SK-N-SH (cell line): ENCODE measurements around the gene ACKR3. TPM values are rescaled to one million over a fixed set of nuclear protein-coding genes. Genes with fewer than 3 reads are reported as not detected.

Experiments used
- CTCF ChIA-PET: fragments of 300-600, 350-600 bp; formaldehyde crosslinking; extraction: SDS; loops from one replicate; lab custom pipeline; 2021; lab: Yijun Ruan, JAX
- POLR2A ChIA-PET: fragments of 350-600 bp; sonication (Branson Sonifier 250); formaldehyde crosslinking; extraction: SDS; loops from one replicate; lab custom pipeline; 2020; ENCODE audit warnings: antibody characterized with exemption, inconsistent platforms; lab: Yijun Ruan, JAX
- DNase-seq: peaks from one replicate; pipeline ENCODE4 v3.0.0; 2012
- H2AFZ ChIP-seq: fragments of 200-600 bp; sonication (generic); 2 replicates; pipeline ENCODE4 v1.8.1; 2016; ENCODE audit warnings: antibody characterized with exemption, mild to moderate bottlenecking, low read depth
- H3F3A ChIP-seq: fragments of 200-600 bp; sonication (generic); replicated peaks from 2 replicates; pipeline ENCODE3; 2016; ENCODE audit warnings: antibody characterized with exemption, mild to moderate bottlenecking; ENCODE audit not compliant: insufficient read depth
- H3K27ac ChIP-seq, 2 experiments: fragments of 200-500 bp in 1 of 2; fragments of 200-600 bp in 1 of 2; sonication (Bioruptor generic) in 1 of 2; sonication (generic), shearing (Covaris generic) in 1 of 2; 2 replicates each; pipeline versions ENCODE4 v1.5.1 to v1.6.1; 2014 to 2016; ENCODE audit warnings: low read depth in 2 of 2, inconsistent platforms in 1 of 2, low read length in 1 of 2, mild to moderate bottlenecking in 1 of 2, mixed read lengths in 1 of 2
- H3K27me3 ChIP-seq: fragments of 200-600 bp; sonication (generic), shearing (Covaris generic); 2 replicates; pipeline ENCODE4 v1.6.1; 2016; ENCODE audit warnings: mixed run types; ENCODE audit not compliant: insufficient read depth
- H3K36me3 ChIP-seq, 2 experiments: fragments of 200-500 bp in 1 of 2; fragments of 200-600 bp in 1 of 2; sonication (Bioruptor generic) in 1 of 2; sonication (generic) in 1 of 2; replicated peaks in 1 of 2; 2 replicates each; pipeline versions ENCODE3 to v1.5.1; 2014 to 2016; ENCODE audit warnings: low read length in 1 of 2, mild to moderate bottlenecking in 1 of 2; ENCODE audit not compliant: insufficient read depth in 2 of 2, control insufficient read depth in 1 of 2
- H3K4me1 ChIP-seq, 2 experiments: fragments of 200-500 bp in 1 of 2; fragments of 200-600 bp in 1 of 2; sonication (Bioruptor generic) in 1 of 2; sonication (generic), shearing (Covaris generic) in 1 of 2; 2 replicates each; pipeline versions ENCODE4 v1.5.1 to v1.6.1; 2014 to 2016; ENCODE audit warnings: low read depth in 1 of 2, low read length in 1 of 2, mixed run types in 1 of 2; ENCODE audit not compliant: insufficient read depth in 2 of 2, control insufficient read depth in 1 of 2
- H3K4me2 ChIP-seq: fragments of 200-600 bp; sonication (generic), shearing (Covaris generic); 2 replicates; pipeline ENCODE4 v1.6.1; 2017; ENCODE audit warnings: mixed run types
- H3K4me3 ChIP-seq, 2 experiments: fragments of 200-500 bp in 1 of 2; fragments of 200-600 bp in 1 of 2; sonication (Bioruptor generic) in 1 of 2; sonication (generic), shearing (Covaris generic) in 1 of 2; 2 replicates each; pipeline versions ENCODE4 v1.5.1 to v1.8.1; 2014 to 2016; ENCODE audit warnings: low read depth in 2 of 2, inconsistent platforms in 1 of 2, low read length in 1 of 2, mild to moderate bottlenecking in 1 of 2, mixed read lengths in 1 of 2, moderate library complexity in 1 of 2
- H3K79me2 ChIP-seq: fragments of 200-600 bp; sonication (generic); 2 replicates; pipeline ENCODE4 v1.8.1; 2017; ENCODE audit warnings: mild to moderate bottlenecking; ENCODE audit not compliant: insufficient read depth
- H3K9ac ChIP-seq: fragments of 200-600 bp; sonication (generic); 2 replicates; pipeline ENCODE4 v1.6.1; 2017; ENCODE audit warnings: mixed run types
- H3K9me2 ChIP-seq: fragments of 200-600 bp; sonication (generic); 2 replicates; pipeline ENCODE4 v1.6.1; 2017; ENCODE audit warnings: mixed run types
- H3K9me3 ChIP-seq: fragments of 200-600 bp; sonication (generic); 2 replicates; pipeline ENCODE4 v1.6.1; 2017; ENCODE audit warnings: mixed run types, mild to moderate bottlenecking, moderate library complexity
- H4K20me1 ChIP-seq: fragments of 200-600 bp; sonication (generic); 2 replicates; pipeline ENCODE4 v1.6.1; 2017; ENCODE audit warnings: mild to moderate bottlenecking, mixed run types; ENCODE audit not compliant: insufficient read depth
- CTCF ChIP-seq: fragments of 200-600 bp; sonication (generic); IDR thresholded peaks from 2 replicates; pipeline ENCODE4 v1.6.1; 2017; ENCODE audit warnings: antibody characterized with exemption, mild to moderate bottlenecking, moderate library complexity
- ELF1 ChIP-seq: IDR thresholded peaks from 2 replicates; pipeline ENCODE4 v1.4.0; 2012
- EZH2phosphoT487 ChIP-seq: fragments of 200-600 bp; sonication (generic); IDR thresholded peaks from 2 replicates; pipeline ENCODE4 v1.6.1; 2017; ENCODE audit warnings: low read depth, mixed run types, mild to moderate bottlenecking, antibody characterized with exemption, moderate library complexity, borderline replicate concordance
- FOSL2 ChIP-seq: IDR thresholded peaks from 2 replicates; pipeline ENCODE4 v1.4.0; 2012; ENCODE audit warnings: low read depth, mild to moderate bottlenecking, moderate library complexity, borderline replicate concordance
- GABPA ChIP-seq: IDR thresholded peaks from 2 replicates; pipeline ENCODE4 v1.4.0; 2012; ENCODE audit warnings: low read depth, mild to moderate bottlenecking
- GATA2 ChIP-seq: sonication (generic); formaldehyde crosslinking; IDR thresholded peaks from 2 replicates; pipeline ENCODE4 v1.5.0; 2020; ENCODE audit warnings: mild to moderate bottlenecking, missing genetic modification reagents
- IRF3 ChIP-seq: fragments of 150-350 bp; IDR thresholded peaks from 2 replicates; pipeline ENCODE4 v1.6.1; 2016; ENCODE audit warnings: mild to moderate bottlenecking, low read depth, low read length
- JUND ChIP-seq: IDR thresholded peaks from 2 replicates; pipeline ENCODE4 v1.4.0; 2012
- MEF2A ChIP-seq: IDR thresholded peaks from 2 replicates; pipeline ENCODE4 v1.4.0; 2012; ENCODE audit warnings: low read depth, borderline replicate concordance
- MXI1 ChIP-seq: IDR thresholded peaks from 2 replicates; pipeline ENCODE4 v1.6.1; 2012; ENCODE audit warnings: mild to moderate bottlenecking, low read depth, low read length, improper control_type of control experiment
- NFIC ChIP-seq: IDR thresholded peaks from 2 replicates; pipeline ENCODE4 v1.4.0; 2012; ENCODE audit warnings: borderline replicate concordance
- NRF1 ChIP-seq: IDR thresholded peaks from 2 replicates; pipeline ENCODE4 v1.6.1; 2012; ENCODE audit warnings: low read depth, mild to moderate bottlenecking, low read length
- POLR2AphosphoS5 ChIP-seq: IDR thresholded peaks from 2 replicates; pipeline ENCODE4 v1.6.1; 2012; ENCODE audit warnings: low read depth, low read length
- RAD21 ChIP-seq: IDR thresholded peaks from 2 replicates; pipeline ENCODE4 v1.6.1; 2012; ENCODE audit warnings: mild to moderate bottlenecking, low read length
- RCOR1 ChIP-seq: fragments of 150-350 bp; IDR thresholded peaks from 2 replicates; pipeline ENCODE4 v1.6.1; 2017; ENCODE audit warnings: antibody characterized with exemption, low read length
- RFX5 ChIP-seq: IDR thresholded peaks from 2 replicates; pipeline ENCODE4 v1.6.1; 2012; ENCODE audit warnings: mild to moderate bottlenecking, improper control_type of control experiment, low read length
- RXRA ChIP-seq: IDR thresholded peaks from 2 replicates; pipeline ENCODE4 v1.4.0; 2012; ENCODE audit warnings: low read depth, mild to moderate bottlenecking, borderline replicate concordance
- SMC3 ChIP-seq: IDR thresholded peaks from 2 replicates; pipeline ENCODE4 v1.6.1; 2012; ENCODE audit warnings: low read depth, low read length, improper control_type of control experiment
- TAF1 ChIP-seq: IDR thresholded peaks from 2 replicates; pipeline ENCODE4 v1.6.1; 2012; ENCODE audit warnings: low read depth, mild to moderate bottlenecking, low read length, moderate library complexity, borderline replicate concordance
- TEAD4 ChIP-seq: IDR thresholded peaks from 2 replicates; pipeline ENCODE4 v1.4.0; 2012; ENCODE audit warnings: mild to moderate bottlenecking, borderline replicate concordance; ENCODE audit not compliant: insufficient read depth
- YY1 ChIP-seq: IDR thresholded peaks from 2 replicates; pipeline ENCODE4 v1.4.0; 2012; ENCODE audit warnings: low read depth, mild to moderate bottlenecking
- WGBS: methylation state at CpG from one replicate; pipeline ENCODE4 v1.1.6; 2017; ENCODE audit warnings: low lambda C conversion rate; 5-methylcytosine and 5-hydroxymethylcytosine counted together
- polyA plus RNA-seq, 3 experiments: library from polyadenylated mRNA; depleted of rRNA; stranded (reverse); fragments of >200 nt; gene quantifications; 2 replicates each; pipeline ENCODE4 v1.2.3, GENCODE V29; 2012

ACKR3 gene
- polyA plus RNA-seq, 1 of the 3 experiments (the other 2 are of a cell fraction): not detected

GRCh38 chr2:236621786-236622185 is 52.2 kb downstream of the ACKR3 start:
- Histone ChIP-seq H3K36me3 (no peaks in the 10 kb centered on the region), H3F3A (no peaks in the 10 kb centered on the region), H3K9me2 (no peaks in the 10 kb centered on the region), H2AFZ (no peak overlapping the region), H3K4me3 (no peak overlapping the region), H3K9me3 (no peaks in the 10 kb centered on the region), H3K27ac (no peak overlapping the region), H3K9ac (no peak overlapping the region), H3K4me2 (no peak overlapping the region), H3K27me3 (peaks cover 7% of the 10 kb centered on the region; the same call in 1 of the 2 replicates), H4K20me1 (no peaks in the 10 kb centered on the region), H3K79me2 (no peaks in the 10 kb centered on the region), H3K4me1 (no peaks in the 10 kb centered on the region)
- POLR2A ChIA-PET: no interaction called here
- TF ChIP-seq ELF1: no peak
- TF ChIP-seq SMC3: no peak
- no peak for TF ChIP-seq RAD21
- TF ChIP-seq RCOR1: no peak
- no peak for TF ChIP-seq MXI1
- TF ChIP-seq GABPA: no peak
- no peak for TF ChIP-seq CTCF
- no peak for TF ChIP-seq POLR2AphosphoS5
- no peak for TF ChIP-seq MEF2A
- TF ChIP-seq IRF3: no peak
- no peak for TF ChIP-seq TAF1
- TF ChIP-seq GATA2 (CRISPR knock-in tag): no peak
- TF ChIP-seq FOSL2: no peak
- TF ChIP-seq YY1: no peak
- TF ChIP-seq RXRA: no peak
- TF ChIP-seq RFX5: no peak
- CTCF ChIA-PET: no interaction called here
- WGBS: 62% methylated on average over 15 of the region's 15 CpGs
- DNase-seq: no peak

GRCh38 chr2:236622201-236622600 is 52.6 kb downstream of the ACKR3 start:
- Histone ChIP-seq H3K9ac (no peak overlapping the region), H3K4me2 (no peak overlapping the region), H3K9me2 (no peaks in the 10 kb centered on the region), H3K9me3 (no peaks in the 10 kb centered on the region), H3K4me3 (no peak overlapping the region), H3K36me3 (no peaks in the 10 kb centered on the region), H3K4me1 (no peaks in the 10 kb centered on the region), H3K27ac (no peak overlapping the region), H4K20me1 (no peaks in the 10 kb centered on the region), H2AFZ (no peak overlapping the region), H3K27me3 (peaks cover 7% of the 10 kb centered on the region; the same call in 1 of the 2 replicates), H3F3A (no peaks in the 10 kb centered on the region), H3K79me2 (no peaks in the 10 kb centered on the region)
- ChIA-PET CTCF (no interaction called here), POLR2A (no interaction called here)
- TF ChIP-seq RFX5 (no peak), JUND (no peak), TEAD4 (no peak), NFIC (no peak), EZH2phosphoT487 (no peak), NRF1 (no peak), GABPA (no peak), MXI1 (no peak)
- no peak for DNase-seq
- 40% methylated on average over 4 of the region's 6 CpGs for WGBS
